ENCODE data around the gene ITGB3BP.

DNA sequence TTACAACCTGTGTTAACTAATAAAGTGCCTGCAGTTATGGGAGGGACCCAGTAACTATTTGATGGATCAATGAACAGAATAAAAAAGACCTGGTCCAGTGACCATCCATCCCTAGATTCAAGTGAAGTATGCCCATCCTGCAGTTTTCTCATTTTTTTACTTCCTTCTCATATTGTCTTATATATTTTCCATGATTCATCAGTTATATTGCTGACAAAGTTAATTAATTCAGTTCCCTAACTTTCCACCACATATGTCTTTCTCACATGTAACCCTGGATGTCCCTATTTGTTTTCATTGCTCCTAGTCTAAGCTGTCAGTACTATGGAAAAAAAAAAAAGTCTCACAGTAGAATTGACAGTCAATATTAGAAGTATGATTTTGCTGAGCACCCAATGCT, 64.3 kb downstream of the ITGB3BP start:
- TF ChIP-seq, protein P1, sequence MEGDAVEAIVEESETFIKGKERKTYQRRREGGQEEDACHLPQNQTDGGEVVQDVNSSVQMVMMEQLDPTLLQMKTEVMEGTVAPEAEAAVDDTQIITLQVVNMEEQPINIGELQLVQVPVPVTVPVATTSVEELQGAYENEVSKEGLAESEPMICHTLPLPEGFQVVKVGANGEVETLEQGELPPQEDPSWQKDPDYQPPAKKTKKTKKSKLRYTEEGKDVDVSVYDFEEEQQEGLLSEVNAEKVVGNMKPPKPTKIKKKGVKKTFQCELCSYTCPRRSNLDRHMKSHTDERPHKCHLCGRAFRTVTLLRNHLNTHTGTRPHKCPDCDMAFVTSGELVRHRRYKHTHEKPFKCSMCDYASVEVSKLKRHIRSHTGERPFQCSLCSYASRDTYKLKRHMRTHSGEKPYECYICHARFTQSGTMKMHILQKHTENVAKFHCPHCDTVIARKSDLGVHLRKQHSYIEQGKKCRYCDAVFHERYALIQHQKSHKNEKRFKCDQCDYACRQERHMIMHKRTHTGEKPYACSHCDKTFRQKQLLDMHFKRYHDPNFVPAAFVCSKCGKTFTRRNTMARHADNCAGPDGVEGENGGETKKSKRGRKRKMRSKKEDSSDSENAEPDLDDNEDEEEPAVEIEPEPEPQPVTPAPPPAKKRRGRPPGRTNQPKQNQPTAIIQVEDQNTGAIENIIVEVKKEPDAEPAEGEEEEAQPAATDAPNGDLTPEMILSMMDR (IDR thresholded peaks at IDR 0.05; ENCODE audit: low read depth, low read length, missing input control): no peak
- TF ChIP-seq YY1 (IDR thresholded peaks at IDR 0.05): no peak
- TF ChIP-seq JUND (IDR thresholded peaks at IDR 0.05): no peak
- TF ChIP-seq ATF3 (IDR thresholded peaks at IDR 0.05): no peak
- TF ChIP-seq NR2F2 (IDR thresholded peaks at IDR 0.05): no peak
- TF ChIP-seq MAX (IDR thresholded peaks at IDR 0.05): no peak
- TF ChIP-seq HNF4G (IDR thresholded peaks at IDR 0.05): no peak
- TF ChIP-seq REST (IDR thresholded peaks at IDR 0.05): no peak
- no peak for TF ChIP-seq SP1 (IDR thresholded peaks at IDR 0.05)
- TF ChIP-seq TAF1 (conservative IDR thresholded peaks at IDR 0.05): no peak

Data from liver (tissue), 3 donors.